ENCODE data around the gene SLIT3. TPM values are rescaled to one million over a fixed set of nuclear protein-coding genes. Genes with fewer than 3 reads are reported as not detected.

The SLIT3 gene
- total and polyA plus RNA-seq, 2 experiments from 2014 or later = 0.59 to 0.71 TPM

GRCh38 chr5:169290895-169291294, 10.0 kb downstream of the SLIT3 start:
- no peak for DNase-seq (ENCODE audit: low spot score)
- Histone ChIP-seq H3K4me1 (ENCODE audit: insufficient read depth) (no peaks in the 10 kb centered on the region), H3K36me3 (ENCODE audit: insufficient read depth) (no peaks in the 10 kb centered on the region), H4K20me1 (replicated peaks; ENCODE audit: insufficient read depth) (no peaks in the 10 kb centered on the region; the same call in 1 of the 2 replicates), H3K9me2 (ENCODE audit: insufficient read depth) (no peaks in the 10 kb centered on the region), H2AFZ (no peak overlapping the region), H3K4me3 (no peak overlapping the region), H3F3A (replicated peaks; ENCODE audit: low read depth) (no peaks in the 10 kb centered on the region), H3K79me2 (replicated peaks; ENCODE audit: insufficient read depth) (no peaks in the 10 kb centered on the region), H3K4me2 (no peak overlapping the region), H3K27me3 (ENCODE audit: insufficient read depth) (no peaks in the 10 kb centered on the region), H3K27ac (ENCODE audit: low read depth) (no peak overlapping the region)
- Mint-ChIP-seq H3K27ac (no peak overlapping the region), H3K27me3 (ENCODE audit: insufficient read depth, low read depth, poor library complexity) (no peaks in the 10 kb centered on the region), H3K36me3 (ENCODE audit: low read depth) (no peaks in the 10 kb centered on the region), H3K4me1 (no peaks in the 10 kb centered on the region; the same call in 2 of the 3 replicates), H3K9me3 (no peaks in the 10 kb centered on the region), H3K4me3 (no peak overlapping the region)
- TF ChIP-seq STAT1 (IDR thresholded peaks at IDR 0.05; ENCODE audit: unreplicated experiment) (no peak), ZNF114 (CRISPR knock-in tag; IDR thresholded peaks at IDR 0.05) (no peak)
- no peak for ATAC-seq

DNA sequence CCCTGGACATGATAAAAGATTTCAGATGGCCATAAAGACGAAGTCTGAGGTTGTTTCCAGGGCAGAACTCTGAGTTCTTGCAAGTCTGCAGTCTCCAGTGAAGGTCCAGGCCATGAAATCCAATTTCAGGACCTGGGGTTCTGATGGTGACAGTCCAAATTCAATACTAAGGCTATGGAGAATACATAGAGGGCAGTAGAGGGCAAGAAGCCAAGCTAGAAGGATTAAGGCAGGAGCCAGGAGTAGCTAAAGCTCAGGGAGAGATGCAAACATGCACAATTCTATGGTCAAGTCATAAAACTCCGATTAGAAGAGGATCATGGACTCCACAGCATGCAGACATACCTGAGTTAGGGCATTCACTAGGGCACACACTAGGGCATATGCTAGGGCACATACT, 11.4 kb downstream of the SLIT3 start:
- no peaks in the 10 kb centered on the region for H3K9me3 Mint-ChIP-seq
- H3K4me3 Mint-ChIP-seq = no peak overlapping the region
- Histone ChIP-seq H3K4me2 (no peak overlapping the region), H2AFZ (no peak overlapping the region), H3K36me3 (ENCODE audit: insufficient read depth) (no peaks in the 10 kb centered on the region), H4K20me1 (replicated peaks; ENCODE audit: insufficient read depth) (no peaks in the 10 kb centered on the region; the same call in 1 of the 2 replicates), H3F3A (replicated peaks; ENCODE audit: low read depth) (no peaks in the 10 kb centered on the region), H3K4me1 (ENCODE audit: insufficient read depth) (no peaks in the 10 kb centered on the region), H3K79me2 (replicated peaks; ENCODE audit: insufficient read depth) (no peaks in the 10 kb centered on the region), H3K27ac (ENCODE audit: low read depth) (no peak overlapping the region), H3K9me2 (ENCODE audit: insufficient read depth) (no peaks in the 10 kb centered on the region), H3K4me3 (no peak overlapping the region), H3K27me3 (ENCODE audit: insufficient read depth) (no peaks in the 10 kb centered on the region)
- DNase-seq (ENCODE audit: low spot score) (no peak), ATAC-seq (peak; percentile 56)
- no peaks in the 10 kb centered on the region for H3K36me3 Mint-ChIP-seq (ENCODE audit: low read depth)
- no peak for TF ChIP-seq ZNF331 (CRISPR knock-in tag; IDR thresholded peaks at IDR 0.05; ENCODE audit: low read depth)
- TF ChIP-seq CTCF (conservative IDR thresholded peaks at IDR 0.05; ENCODE audit: low read depth in 2 of 2) = peak; percentile 26 to 50; a peak in 3 of 4 replicates
- TF ChIP-seq, protein P1, sequence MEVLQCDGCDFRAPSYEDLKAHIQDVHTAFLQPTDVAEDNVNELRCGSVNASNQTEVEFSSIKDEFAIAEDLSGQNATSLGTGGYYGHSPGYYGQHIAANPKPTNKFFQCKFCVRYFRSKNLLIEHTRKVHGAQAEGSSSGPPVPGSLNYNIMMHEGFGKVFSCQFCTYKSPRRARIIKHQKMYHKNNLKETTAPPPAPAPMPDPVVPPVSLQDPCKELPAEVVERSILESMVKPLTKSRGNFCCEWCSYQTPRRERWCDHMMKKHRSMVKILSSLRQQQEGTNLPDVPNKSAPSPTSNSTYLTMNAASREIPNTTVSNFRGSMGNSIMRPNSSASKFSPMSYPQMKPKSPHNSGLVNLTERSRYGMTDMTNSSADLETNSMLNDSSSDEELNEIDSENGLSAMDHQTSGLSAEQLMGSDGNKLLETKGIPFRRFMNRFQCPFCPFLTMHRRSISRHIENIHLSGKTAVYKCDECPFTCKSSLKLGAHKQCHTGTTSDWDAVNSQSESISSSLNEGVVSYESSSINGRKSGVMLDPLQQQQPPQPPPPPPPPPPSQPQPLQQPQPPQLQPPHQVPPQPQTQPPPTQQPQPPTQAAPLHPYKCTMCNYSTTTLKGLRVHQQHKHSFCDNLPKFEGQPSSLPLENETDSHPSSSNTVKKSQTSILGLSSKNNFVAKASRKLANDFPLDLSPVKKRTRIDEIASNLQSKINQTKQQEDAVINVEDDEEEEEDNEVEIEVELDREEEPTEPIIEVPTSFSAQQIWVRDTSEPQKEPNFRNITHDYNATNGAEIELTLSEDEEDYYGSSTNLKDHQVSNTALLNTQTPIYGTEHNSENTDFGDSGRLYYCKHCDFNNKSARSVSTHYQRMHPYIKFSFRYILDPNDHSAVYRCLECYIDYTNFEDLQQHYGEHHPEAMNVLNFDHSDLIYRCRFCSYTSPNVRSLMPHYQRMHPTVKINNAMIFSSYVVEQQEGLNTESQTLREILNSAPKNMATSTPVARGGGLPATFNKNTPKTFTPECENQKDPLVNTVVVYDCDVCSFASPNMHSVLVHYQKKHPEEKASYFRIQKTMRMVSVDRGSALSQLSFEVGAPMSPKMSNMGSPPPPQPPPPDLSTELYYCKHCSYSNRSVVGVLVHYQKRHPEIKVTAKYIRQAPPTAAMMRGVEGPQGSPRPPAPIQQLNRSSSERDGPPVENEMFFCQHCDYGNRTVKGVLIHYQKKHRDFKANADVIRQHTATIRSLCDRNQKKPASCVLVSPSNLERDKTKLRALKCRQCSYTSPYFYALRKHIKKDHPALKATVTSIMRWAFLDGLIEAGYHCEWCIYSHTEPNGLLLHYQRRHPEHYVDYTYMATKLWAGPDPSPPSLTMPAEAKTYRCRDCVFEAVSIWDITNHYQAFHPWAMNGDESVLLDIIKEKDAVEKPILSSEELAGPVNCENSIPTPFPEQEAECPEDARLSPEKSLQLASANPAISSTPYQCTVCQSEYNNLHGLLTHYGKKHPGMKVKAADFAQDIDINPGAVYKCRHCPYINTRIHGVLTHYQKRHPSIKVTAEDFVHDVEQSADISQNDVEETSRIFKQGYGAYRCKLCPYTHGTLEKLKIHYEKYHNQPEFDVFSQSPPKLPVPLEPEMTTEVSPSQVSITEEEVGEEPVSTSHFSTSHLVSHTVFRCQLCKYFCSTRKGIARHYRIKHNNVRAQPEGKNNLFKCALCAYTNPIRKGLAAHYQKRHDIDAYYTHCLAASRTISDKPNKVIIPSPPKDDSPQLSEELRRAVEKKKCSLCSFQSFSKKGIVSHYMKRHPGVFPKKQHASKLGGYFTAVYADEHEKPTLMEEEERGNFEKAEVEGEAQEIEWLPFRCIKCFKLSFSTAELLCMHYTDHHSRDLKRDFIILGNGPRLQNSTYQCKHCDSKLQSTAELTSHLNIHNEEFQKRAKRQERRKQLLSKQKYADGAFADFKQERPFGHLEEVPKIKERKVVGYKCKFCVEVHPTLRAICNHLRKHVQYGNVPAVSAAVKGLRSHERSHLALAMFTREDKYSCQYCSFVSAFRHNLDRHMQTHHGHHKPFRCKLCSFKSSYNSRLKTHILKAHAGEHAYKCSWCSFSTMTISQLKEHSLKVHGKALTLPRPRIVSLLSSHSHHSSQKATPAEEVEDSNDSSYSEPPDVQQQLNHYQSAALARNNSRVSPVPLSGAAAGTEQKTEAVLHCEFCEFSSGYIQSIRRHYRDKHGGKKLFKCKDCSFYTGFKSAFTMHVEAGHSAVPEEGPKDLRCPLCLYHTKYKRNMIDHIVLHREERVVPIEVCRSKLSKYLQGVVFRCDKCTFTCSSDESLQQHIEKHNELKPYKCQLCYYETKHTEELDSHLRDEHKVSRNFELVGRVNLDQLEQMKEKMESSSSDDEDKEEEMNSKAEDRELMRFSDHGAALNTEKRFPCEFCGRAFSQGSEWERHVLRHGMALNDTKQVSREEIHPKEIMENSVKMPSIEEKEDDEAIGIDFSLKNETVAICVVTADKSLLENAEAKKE (CRISPR knock-in tag; IDR thresholded peaks at IDR 0.05) = no peak
- TF ChIP-seq ZNF114 (CRISPR knock-in tag; IDR thresholded peaks at IDR 0.05) = no peak
- no peaks in the 10 kb centered on the region; the same call in 2 of the 3 replicates for H3K4me1 Mint-ChIP-seq
- no peak overlapping the region for H3K27ac Mint-ChIP-seq
- no peaks in the 10 kb centered on the region for H3K27me3 Mint-ChIP-seq (ENCODE audit: insufficient read depth, low read depth, poor library complexity)

Measured in GM23338 (cell line).